KMS-11 (cell line): ENCODE measurements around the gene NFIC.
"Not testable (repeated sequence)": the region's sequence is repeated elsewhere in the genome, so short reads cannot be mapped to it uniquely, and the experiment has no call there.

Source experiments
- H2AFZ ChIP-seq: fragments of 200-600 bp; sonication (generic); 2 replicates; pipeline ENCODE4 v1.6.1; 2016; ENCODE audit warnings: antibody characterized with exemption, mixed run types, low read depth
- H3K27ac ChIP-seq: fragments of 200-600 bp; sonication (generic); 2 replicates; pipeline ENCODE4 v1.6.1; 2016; ENCODE audit warnings: mild to moderate bottlenecking, mixed run types
- H3K27me3 ChIP-seq: fragments of 200-600 bp; sonication (generic); 2 replicates; pipeline ENCODE4 v1.6.1; 2017; ENCODE audit warnings: mild to moderate bottlenecking, low read depth, mixed run types, moderate library complexity; ENCODE audit not compliant: insufficient read depth
- H3K36me3 ChIP-seq: fragments of 200-600 bp; sonication (generic); 2 replicates; pipeline ENCODE4 v1.6.1; 2017; ENCODE audit warnings: mild to moderate bottlenecking, mixed run types; ENCODE audit not compliant: insufficient read depth
- H3K4me1 ChIP-seq: fragments of 200-600 bp; sonication (generic); 2 replicates; pipeline ENCODE4 v1.6.1; 2016; ENCODE audit warnings: mild to moderate bottlenecking, low read depth, mixed run types; ENCODE audit not compliant: poor library complexity, severe bottlenecking
- H3K4me2 ChIP-seq: fragments of 200-600 bp; sonication (generic); 2 replicates; pipeline ENCODE4 v1.7.0; 2016; ENCODE audit warnings: mild to moderate bottlenecking, mixed run types
- H3K4me3 ChIP-seq: fragments of 200-600 bp; sonication (generic); IDR thresholded peaks from 2 replicates; pipeline ENCODE4 v1.6.1; 2017; ENCODE audit warnings: low read depth, low read length, mixed read lengths; ENCODE audit not compliant: insufficient read depth
- H3K79me2 ChIP-seq: fragments of 200-600 bp; sonication (generic); 2 replicates; pipeline ENCODE4 v1.6.1; 2016; ENCODE audit warnings: low read depth, mixed run types; ENCODE audit not compliant: insufficient read depth
- H3K9ac ChIP-seq: fragments of 200-600 bp; sonication (generic); 2 replicates; pipeline ENCODE4 v1.6.1; 2016; ENCODE audit warnings: mild to moderate bottlenecking, mixed run types
- H4K20me1 ChIP-seq: fragments of 200-600 bp; sonication (generic); 2 replicates; pipeline ENCODE4 v1.6.1; 2016; ENCODE audit warnings: mild to moderate bottlenecking, mixed run types; ENCODE audit not compliant: insufficient read depth
- TF ChIP-seq, protein P1 (sequence below): fragments of 200-600 bp; sonication (generic); conservative IDR thresholded peaks from 2 replicates; pipeline ENCODE4 v1.6.1; 2017; ENCODE audit warnings: low read depth, mild to moderate bottlenecking, antibody characterized with exemption, low read length, moderate library complexity, mixed read lengths

NFIC gene

DNA sequence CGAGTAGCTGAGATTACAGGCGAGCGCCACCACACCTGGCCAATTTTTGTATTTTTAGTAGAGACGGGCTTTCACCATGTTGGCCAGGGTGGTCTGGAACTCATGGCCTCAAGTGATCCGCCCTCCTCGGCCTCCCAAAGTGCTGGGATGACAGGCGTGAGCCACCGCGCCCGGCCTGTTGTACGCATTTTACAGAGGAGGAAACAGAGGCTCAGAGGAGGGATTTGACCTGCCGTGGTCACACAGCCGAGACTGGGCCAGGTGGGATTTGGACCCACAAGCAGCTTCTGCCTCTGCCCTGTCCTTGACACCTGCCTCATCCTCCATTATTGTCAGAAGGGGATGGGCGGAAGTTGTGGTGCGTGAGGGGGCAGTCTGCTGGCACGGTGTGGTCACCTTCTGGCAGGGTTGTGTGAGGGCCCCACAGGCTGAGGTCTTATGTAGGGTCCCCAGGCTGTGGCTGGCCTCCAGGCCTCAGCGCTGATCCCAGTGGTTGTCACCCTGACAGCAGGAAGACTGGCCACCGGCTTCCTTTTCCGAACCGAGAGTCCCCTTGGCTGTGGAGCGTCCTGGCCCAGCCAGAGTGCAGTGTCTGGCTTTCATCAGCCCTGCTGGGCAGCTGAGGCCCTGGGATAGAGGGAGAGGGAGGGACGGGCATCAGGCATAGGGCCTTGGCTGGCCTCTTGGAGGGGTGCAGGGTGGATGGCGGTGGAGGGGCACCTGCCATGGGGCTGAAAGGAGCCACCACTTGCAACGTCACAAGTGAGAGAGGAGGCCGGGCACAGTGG, 20.3 kb downstream of the NFIC start:
- Histone ChIP-seq H3K4me2 (no peak overlapping the region), H3K79me2 (peaks cover 96% of the 10 kb centered on the region)

DNA sequence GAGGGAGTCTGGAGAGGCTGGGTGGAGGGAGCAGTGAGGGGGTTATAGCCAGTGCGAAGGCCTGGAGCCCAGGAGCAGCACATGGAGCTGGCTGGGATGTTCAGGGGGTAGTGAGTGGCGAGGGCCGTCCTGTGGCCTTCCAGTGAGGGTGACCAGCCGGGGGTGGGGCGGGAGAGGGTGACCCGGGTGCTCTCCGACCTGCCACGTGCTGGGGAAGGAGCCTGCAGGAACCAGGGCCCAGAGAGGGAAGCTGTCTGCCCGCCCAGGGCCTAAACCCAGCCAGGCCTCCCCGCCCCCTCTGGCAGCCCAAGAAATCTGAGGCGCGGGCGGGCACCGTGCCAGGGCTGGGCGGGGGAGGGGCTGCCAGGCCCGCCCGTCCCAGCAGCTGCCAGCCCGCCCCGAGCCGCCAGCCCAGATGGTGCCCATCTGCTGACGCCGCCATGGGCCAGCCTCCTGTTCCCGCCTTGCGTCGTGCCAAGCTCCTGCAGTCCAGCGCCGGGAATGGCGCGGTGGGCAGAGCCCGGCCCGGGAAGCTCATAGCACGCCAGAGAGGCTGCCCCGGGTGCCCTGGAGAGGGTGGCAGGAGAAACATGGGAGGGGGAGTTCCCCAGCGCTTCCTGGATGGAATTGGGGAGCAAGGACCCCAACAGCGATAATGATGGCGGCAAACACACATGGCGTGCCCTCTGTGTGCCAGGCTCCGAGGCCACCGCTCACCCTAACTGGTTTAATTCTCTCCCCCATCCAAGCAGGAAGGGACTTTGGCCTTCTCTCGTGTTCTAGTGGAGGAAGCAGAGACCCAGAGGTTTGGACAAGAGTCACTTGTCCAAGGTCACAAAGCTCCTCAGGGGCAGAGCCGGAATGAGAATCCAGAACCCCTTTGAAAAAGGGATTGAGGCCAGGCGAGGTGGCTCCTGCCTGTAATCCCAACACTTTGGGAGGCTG, 21.5 kb downstream of the NFIC start:
- Histone ChIP-seq H2AFZ (no peak overlapping the region), H3K4me1 (peaks cover 31% of the 10 kb centered on the region), H3K27me3 (no peaks in the 10 kb centered on the region), H4K20me1 (0 out of 2 replicates have a peak, but pooled peaks cover 8% of the 10 kb centered on the region), H3K9ac (no peak overlapping the region), H3K27ac (no peak overlapping the region), H3K4me2 (no peak overlapping the region), H3K79me2 (peaks cover 95% of the 10 kb centered on the region), H3K4me3 (no peak overlapping the region), H3K36me3 (no peaks in the 10 kb centered on the region)
- TF ChIP-seq, protein P1, sequence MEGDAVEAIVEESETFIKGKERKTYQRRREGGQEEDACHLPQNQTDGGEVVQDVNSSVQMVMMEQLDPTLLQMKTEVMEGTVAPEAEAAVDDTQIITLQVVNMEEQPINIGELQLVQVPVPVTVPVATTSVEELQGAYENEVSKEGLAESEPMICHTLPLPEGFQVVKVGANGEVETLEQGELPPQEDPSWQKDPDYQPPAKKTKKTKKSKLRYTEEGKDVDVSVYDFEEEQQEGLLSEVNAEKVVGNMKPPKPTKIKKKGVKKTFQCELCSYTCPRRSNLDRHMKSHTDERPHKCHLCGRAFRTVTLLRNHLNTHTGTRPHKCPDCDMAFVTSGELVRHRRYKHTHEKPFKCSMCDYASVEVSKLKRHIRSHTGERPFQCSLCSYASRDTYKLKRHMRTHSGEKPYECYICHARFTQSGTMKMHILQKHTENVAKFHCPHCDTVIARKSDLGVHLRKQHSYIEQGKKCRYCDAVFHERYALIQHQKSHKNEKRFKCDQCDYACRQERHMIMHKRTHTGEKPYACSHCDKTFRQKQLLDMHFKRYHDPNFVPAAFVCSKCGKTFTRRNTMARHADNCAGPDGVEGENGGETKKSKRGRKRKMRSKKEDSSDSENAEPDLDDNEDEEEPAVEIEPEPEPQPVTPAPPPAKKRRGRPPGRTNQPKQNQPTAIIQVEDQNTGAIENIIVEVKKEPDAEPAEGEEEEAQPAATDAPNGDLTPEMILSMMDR: no peak

More for the DNA sequence above, 20.3 kb downstream of the NFIC start:
- H4K20me1 ChIP-seq: 0 out of 2 replicates have a peak, but pooled peaks cover 8% of the 10 kb centered on the region
- H3K27me3 ChIP-seq: no peaks in the 10 kb centered on the region
- H3K9ac ChIP-seq: no peak overlapping the region
- no peak overlapping the region for H2AFZ ChIP-seq
- TF ChIP-seq, protein P1: no peak
- peaks cover 31% of the 10 kb centered on the region for H3K4me1 ChIP-seq
- H3K4me3 ChIP-seq: no peak overlapping the region
- no peaks in the 10 kb centered on the region for H3K36me3 ChIP-seq
- no peak overlapping the region for H3K27ac ChIP-seq

DNA sequence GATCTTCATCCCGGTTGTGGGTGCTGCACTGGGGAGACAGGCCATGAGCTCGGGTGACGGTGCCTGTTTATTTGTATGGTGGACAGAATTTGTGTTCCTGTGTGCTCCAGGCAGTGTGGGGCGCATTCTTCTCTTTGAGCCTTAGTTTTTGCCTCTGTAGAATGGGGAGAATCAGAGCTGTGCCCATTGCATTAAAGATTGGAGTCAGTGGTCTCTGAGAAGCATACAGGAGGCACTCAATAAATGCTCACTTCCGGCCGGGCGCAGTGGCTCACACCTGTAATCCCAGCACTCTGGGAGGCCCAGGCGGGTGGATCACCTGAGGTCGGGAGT, 23.0 kb downstream of the NFIC start:
- peaks cover 17% of the 10 kb centered on the region for H3K4me1 ChIP-seq
- no peak overlapping the region for H3K27ac ChIP-seq
- no peak overlapping the region for H3K9ac ChIP-seq
- H3K4me2 ChIP-seq: no peak overlapping the region
- no peaks in the 10 kb centered on the region for H3K27me3 ChIP-seq
- no peak overlapping the region for H3K4me3 ChIP-seq
- no peak overlapping the region for H2AFZ ChIP-seq
- H3K36me3 ChIP-seq: no peaks in the 10 kb centered on the region
- H4K20me1 ChIP-seq: 0 out of 2 replicates have a peak, but pooled peaks cover 8% of the 10 kb centered on the region
- TF ChIP-seq, protein P1: no peak
- peaks cover 93% of the 10 kb centered on the region for H3K79me2 ChIP-seq

DNA sequence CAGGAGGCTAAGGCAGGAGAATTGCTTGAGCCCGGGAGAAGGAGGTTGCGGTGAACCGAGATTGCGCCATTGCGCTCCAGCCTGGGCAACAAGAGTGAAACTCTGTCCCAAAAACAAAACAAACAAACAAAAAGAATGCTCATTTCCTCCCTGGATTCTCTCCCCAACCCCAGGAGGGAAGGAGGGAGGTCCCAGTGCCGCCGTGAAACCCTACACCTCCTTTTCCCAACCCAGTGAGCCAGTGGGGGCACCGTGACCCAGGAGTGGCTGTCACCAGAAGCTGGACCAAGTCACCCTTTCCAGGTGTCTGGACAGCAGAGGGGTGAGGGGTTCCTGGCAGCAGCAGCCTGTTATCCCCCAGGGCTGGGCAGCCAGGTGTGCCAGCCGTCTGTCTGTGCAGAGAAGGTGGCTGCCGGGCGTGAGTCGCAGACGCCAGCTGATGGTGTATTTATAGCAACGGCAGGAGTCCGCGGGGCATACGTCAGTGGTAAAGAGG, 23.5 kb downstream of the NFIC start:
- Histone ChIP-seq H3K36me3 (no peaks in the 10 kb centered on the region), H3K4me2 (no peak overlapping the region), H3K27ac (no peak overlapping the region), H3K4me1 (peaks cover 12% of the 10 kb centered on the region), H2AFZ (no peak overlapping the region), H3K9ac (no peak overlapping the region), H3K79me2 (peaks cover 94% of the 10 kb centered on the region), H3K27me3 (no peaks in the 10 kb centered on the region), H3K4me3 (no peak overlapping the region), H4K20me1 (0 out of 2 replicates have a peak, but pooled peaks cover 8% of the 10 kb centered on the region)
- TF ChIP-seq, protein P1: no peak

DNA sequence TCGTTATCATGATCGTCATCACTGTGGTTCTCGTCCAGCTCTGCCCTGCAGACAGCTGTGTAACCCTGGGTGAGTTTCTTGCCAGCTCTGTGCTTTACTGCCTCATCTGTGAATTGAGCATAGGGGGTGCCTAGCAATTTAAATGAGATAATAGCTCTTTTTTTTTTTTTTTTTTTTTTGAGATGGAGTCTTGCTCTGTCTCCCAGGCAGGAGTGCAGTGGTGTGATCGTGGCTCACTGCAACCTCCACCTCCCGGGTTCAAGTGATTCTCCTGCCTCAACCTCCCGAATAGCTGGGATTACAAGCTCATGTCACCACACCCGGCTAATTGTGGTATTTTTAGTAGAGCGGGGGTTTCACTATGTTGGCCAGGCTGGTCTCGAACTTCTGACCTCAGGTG, 25.5 kb downstream of the NFIC start:
- not testable (repeated sequence) for H2AFZ ChIP-seq, H3K36me3 ChIP-seq, H3K4me3 ChIP-seq, H3K4me2 ChIP-seq, H3K9ac ChIP-seq, H3K27ac ChIP-seq, H4K20me1 ChIP-seq, H3K27me3 ChIP-seq, H3K4me1 ChIP-seq
- H3K79me2 ChIP-seq: peaks cover 88% of the 10 kb centered on the region
